HEK293 (cell line): ENCODE results near the gene BCL11B.

ENCODE experiments used
- ZNF302 ChIP-seq: fragments of 450-650 bp; formaldehyde crosslinking; IDR thresholded peaks from 2 replicates; pipeline ENCODE4 v1.5.1; 2016; ENCODE audit warnings: missing biosample characterization, missing genetic modification characterization, low read depth
- ZNF701 ChIP-seq: fragments of 450-650 bp; formaldehyde crosslinking; IDR thresholded peaks from 2 replicates; pipeline ENCODE4 v1.5.1; 2016; ENCODE audit warnings: missing biosample characterization, missing genetic modification characterization

GRCh38 chr14:99242816-99243721 is 28.9 kb downstream of the BCL11B start:
- TF ChIP-seq ZNF701 (tag by site-specific recombination), result no peak
- no peak for TF ChIP-seq ZNF302
